Stimulated activated CD8-positive, alpha-beta memory T cell treated with anti-CD3 and anti-CD28 coated beads, Interleukin-15, amount 100 ng/mL, for 24 hours (primary cell): Measurements from ENCODE around the gene ASAP2.

ENCODE experiments used
- DNase-seq: peaks from one replicate; pipeline ENCODE4 v3.0.0-alpha.2; 2020; ENCODE audit warnings: low read depth

Gene ASAP2

DNA sequence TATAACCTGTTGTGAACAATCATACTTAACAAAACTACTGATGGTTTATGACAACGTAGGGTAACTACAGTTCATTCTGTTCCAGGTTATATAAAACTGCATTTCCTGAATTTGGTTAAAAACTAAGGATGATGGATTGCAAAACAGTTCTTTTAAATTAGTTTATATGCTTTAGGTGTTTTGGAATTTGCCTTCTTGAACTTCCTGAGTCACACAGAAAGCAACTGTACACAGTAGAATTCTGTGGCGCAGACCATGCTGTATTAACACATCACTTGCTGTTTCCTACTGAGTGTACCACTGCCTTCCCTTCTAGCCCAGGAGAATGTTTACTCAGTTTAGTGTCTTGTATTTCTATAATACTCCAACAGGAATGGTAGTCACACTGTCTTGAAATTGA, 197.3 kb downstream of the ASAP2 start:
- no peak for DNase-seq

DNA sequence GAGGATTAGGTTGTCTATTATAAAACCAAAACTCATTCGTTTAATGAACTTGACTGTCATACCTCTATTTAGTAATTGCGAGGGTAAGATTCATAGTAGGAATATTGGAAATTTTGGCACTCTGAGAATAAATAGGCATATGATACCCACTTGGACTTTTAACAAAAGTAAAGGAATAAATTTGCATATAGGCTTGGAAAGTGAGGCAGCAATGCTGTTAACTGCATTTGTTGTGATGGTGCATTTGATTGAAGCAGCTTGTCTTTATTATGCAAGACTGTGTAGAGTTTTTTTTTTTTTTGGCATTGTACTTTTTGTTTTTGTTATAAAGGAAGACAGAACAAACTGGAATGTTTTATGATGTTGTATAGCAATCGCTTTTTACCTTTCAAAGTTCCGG, 197.8 kb downstream of the ASAP2 start:
- no peak for DNase-seq

DNA sequence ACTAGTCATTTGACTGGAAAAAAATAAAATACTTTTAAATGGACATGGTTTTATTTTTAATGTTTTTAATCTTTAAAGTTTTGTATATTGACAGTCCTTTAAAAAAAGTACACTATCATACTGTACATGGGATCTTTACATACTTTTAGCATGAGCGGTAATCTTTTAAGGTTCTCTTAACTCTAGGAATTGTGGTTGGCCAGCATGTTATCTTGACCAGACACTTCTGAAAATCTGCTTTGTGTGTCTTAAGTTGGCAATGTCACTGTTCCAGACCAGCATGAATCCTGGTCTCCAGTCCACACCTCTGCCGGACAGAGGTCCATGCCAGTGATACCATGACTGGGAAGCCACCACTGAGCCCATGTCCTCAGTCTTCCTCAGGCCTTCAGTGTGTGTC, 199.0 kb downstream of the ASAP2 start:
- no peak for DNase-seq

DNA sequence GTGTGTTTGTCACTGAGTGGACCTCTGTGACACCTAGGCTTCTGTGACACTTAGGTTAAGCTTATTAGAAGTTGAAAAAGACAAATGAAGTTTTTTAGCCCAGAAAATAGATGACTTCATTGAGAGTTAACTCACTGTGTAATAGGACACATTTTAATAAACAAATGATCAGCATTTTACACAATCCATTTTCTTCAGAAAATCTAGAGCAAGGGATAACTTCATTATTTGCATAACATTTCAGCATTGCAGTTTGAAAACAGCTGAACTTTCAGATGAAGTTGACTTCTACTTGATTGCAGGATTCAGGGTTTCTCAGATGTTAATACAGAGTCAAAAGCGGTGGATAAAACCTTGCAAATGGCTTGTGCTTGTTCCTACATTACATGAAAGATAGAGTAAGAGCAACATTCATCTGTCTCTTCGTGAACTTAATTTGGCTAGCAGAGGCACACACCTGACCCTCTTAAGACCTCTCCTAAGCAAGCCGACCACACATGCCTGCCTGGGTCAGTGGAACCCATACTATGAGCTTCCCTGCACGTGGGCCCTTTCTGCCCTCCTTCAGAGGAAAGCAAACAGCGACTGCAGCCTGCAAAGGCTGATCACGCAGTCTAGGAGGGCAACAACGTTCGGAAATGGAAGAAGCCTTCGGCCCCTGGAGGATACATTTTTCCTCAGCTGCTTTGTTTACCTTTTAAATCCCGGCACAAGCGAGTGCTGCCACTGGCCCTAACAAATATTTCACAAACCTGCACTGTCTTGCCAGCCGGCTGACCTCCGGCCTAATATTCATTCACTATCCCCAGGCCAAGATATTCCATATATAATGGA, 200.1 kb downstream of the ASAP2 start:
- DNase-seq: no peak

DNA sequence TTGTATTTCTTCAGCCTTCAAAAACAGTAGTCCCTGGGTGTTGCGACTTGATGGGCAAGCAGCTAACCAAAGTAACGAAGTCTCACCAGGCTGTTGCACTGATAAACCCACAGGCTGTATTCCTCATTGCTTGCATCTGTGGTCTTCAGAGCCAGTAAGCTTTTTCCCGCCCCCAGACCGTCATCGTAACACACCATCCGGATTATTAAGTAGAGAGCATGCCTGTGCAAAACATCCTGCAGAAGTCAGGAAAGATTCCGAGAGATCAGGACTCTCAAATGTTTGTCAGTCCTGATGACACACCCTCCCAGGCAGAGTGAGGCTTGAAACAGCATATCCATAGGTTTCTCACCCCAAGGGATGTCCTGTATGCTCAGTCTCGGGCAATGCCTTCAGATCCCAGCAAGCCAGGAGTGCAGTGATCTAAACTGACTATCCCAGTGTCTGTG, 200.8 kb downstream of the ASAP2 start:
- DNase-seq: no peak

DNA sequence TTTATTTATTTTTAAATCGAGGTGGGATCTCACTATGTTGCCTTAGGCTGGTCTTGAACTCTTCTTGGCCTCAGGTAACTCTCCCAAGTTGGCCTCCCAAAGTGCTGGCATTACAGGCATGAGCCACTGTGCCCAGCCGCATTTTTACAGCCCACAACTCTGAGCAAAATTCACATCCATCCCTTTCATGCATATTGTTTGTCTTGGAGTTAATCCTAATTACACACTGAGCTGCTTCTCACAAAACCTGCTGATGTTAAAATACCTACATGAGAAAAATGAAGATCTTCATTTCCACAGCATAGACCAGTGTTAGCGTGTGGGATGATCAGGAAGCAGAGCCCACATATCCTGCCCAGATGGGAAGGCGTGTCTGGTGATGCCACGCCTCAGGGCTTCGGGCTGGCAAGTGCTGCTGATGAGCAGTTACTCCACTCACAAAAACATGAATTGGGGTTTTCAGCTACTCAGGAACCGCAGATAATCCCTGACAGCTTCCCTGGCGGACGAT, 202.1 kb downstream of the ASAP2 start:
- no peak for DNase-seq

DNA sequence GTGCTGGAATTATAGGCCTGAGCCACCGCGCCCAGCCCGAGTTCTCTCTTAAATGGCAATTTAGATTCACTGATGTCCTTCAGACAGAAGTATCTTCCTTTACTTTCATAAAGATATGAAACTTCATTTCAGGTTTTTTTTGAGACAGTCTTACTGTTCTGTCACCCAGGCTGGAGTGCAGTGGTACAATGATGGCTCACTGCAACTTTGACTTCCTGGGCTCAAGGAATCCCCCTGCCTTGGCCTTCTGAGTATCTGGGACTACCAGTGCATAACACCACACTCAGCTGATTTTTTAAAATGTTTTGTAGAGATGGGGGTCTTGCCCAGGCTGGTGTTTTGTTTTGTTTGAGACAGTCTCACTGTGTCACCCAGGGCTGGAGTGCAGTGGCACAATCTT, 203.5 kb downstream of the ASAP2 start:
- DNase-seq: no peak

DNA sequence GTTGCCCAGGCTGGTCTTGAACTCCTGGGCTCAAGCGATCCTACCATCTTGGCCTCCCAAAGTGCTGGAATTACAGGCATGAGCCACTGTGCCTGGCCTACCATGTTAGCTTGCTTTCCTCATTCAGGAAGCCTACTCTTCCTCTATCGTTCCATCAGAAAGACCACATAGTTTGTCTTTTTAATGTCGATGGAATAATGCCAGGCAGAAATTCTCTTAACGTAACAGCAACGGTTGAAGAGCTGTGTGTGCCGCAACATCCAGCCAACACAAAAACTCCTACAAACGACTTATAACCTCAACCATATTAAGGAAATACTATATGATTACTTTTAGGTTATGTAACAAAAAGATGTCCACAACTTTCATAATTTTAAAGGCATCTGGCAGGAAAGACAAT, 206.2 kb downstream of the ASAP2 start:
- DNase-seq: no peak

DNA sequence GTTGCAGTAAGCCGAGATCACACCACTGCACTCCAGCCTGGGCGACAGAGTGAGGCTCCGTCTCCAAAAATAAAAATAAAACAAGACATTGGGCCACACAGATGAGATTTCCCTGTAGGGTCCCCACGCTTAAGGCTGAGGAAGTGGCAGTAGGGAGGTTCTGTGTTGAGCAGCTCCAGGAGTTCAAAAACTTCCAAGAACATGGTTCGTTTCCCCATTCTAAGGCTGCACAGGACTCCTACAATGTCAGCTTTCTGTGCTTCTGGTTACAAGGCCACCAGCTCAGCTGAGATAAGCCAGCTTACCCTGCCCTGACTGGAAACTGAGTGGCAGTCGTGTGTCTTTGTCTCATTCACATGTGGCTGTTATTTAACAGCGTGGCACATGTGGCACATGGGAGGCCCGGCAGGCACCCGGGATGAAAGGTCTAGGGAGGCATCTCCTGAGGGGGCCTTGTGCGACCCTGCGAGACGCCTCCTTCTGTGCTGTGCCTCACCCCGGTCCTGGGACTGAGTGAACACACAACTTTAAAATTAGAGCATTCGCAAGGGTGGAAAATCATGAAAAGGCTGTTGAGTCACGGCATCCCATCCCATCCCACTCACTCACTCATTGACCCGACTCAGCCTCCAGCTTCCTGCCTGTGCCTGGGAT, 209.0 kb downstream of the ASAP2 start:
- no peak for DNase-seq

DNA sequence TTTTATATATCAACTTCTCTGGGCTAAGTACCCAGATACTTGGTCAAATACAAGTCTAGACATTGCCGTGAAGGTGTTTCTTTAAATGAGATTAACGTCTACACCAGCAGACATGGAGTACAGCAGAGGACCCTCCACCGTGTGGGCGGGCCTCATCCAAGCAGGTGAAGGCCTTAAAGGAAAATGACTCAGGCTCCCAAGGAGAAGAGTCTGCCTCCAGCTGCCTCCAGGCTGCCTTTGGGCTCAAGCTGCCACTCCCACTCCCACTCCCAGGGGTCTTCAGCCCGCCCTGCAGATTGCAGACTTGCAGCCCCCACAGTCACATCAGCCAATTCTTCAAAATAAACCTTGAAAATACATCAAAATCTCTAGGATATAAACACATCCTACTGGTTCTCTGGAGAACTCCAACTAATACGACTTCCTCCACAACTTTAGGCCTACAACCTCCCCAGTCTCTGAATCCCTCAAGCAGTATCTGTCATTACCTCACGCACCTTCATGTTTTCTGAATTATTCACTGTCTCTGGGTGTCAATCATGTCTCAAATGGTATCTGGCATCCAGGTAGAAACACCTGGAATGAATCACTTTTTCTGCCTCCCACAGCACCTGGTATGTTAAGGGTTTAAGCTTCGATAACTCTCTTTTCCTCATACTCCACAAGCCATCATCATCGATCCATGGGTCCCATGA, 209.8 kb downstream of the ASAP2 start:
- no peak for DNase-seq

DNA sequence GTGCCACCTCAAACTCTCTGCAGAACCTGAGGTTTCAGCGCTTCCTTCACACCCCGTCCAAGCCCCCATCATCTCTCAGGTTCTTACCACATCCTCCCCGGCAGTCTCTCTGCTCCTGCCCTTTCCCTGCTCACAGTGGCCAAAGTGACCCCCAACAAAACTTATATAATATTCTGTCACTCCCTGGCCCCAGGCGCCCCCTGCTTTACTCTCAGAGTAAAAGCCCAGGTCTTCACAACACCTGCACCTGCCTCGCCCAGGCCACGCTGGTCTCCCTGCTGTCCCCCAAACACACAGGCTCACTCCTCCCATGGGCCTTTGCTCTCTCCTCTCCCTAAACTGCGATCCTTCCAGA, 210.3 kb downstream of the ASAP2 start:
- DNase-seq: no peak

DNA sequence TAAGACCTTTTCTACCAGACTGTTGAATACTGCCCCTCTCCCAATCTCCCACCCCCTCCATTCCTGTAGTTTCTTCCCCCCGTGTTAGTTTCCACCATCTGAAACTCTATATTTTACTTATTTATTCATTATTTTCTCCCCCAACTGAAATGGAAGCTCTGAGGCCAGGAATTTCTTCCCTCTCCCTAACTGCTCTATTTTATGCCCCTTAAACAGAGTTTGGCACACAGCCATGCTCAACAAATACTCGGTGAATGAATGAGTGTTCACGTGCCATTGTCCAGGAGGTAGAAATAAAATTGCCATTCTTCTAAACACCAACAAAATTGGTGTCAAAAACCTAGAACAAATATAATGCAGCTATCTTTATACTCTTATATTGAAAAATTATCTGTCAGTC, 211.1 kb downstream of the ASAP2 start:
- DNase-seq: no peak

DNA sequence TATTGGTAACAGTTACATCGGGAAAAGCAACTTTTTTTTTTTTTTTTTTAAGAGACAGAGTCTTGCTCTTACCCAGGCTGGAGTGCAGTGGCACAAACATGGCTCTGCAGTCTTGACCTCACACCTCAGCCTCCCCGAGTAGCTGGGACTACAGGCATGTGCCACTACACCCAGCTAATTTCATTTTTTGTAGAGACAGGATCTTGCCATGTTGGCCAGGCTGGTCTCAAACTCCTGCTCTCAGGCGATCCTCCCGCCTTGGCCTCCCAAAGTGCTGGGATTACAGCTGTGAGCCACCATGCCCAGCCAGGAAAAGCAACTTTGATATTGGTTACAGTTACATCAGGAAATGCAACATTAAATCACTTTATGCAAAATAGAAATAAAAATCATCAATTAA, 212.1 kb downstream of the ASAP2 start:
- DNase-seq: no peak

DNA sequence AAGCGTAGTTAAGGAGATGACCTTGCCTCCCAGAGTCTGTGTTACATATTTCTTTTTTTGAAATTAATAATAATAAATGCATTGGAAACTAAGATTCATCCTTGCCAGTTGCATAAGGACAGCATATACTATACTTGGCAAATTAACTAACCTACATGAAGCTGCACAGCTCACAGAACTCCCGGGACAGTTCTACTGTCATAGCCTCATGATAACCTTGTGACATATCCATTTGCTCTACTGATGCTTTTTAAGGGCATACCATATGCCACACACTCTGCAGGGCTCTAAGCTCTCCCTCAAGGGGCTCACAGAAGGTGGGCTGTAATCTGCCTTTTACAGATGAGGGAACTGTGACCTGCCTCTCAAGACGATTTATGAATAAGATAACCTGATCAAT, 212.9 kb downstream of the ASAP2 start:
- DNase-seq: no peak

DNA sequence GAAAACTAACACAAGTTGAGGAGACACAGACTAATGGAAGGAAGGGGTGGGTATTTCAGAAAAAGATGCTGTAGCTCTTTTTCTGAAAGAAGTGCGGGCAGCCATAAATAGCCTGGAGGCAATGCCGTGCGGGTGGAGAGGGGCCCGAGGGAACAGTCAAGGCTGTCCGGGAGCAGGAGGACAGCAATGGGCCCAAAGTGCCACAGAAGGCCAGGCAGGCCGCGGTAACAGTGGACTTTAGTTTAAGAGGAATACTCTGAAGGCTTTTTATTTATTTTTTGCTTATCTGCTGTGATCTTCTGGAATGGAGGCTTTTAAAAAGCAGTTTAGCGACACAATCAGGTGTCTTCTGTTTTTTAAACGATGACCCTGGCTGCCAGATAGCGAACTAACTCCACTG, 213.9 kb downstream of the ASAP2 start:
- no peak for DNase-seq

DNA sequence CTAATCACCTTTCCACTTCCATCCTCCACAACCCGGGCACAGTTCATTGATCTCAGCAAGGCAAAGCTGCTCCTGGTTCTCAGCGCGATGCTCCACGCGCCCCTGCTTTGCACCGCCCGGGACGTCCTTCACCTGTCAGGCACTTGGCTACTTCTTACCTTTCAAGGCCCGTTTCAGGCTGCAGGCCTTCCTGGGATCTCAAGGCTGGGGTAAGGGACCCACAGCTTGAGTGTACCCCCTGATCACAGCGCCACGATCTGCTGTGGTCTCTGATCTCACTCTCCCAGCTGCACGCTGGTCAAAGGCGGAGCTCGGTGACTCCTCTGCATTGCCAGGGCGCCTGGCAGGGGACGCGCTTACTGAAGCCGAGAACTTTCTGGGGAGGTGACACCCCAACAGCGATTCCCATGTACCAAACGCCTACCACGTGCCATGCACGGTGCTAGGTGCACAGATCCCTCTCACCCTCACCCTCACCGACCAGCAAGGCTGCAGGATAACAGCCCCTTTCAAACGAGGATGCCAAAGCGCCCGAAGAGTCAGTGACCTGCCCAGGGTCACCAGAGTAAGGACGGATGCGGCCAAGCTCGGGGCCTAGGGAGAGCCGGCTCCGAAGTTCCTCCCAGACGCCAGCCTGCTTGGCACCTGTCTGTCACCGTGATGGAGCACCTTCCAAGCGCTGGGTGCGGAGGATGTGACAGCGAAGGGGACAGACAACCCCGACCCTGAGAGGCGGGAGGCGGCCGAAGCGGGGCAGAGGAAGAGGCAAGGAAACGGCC, 215.9 kb downstream of the ASAP2 start:
- peak; percentile 19 for DNase-seq

DNA sequence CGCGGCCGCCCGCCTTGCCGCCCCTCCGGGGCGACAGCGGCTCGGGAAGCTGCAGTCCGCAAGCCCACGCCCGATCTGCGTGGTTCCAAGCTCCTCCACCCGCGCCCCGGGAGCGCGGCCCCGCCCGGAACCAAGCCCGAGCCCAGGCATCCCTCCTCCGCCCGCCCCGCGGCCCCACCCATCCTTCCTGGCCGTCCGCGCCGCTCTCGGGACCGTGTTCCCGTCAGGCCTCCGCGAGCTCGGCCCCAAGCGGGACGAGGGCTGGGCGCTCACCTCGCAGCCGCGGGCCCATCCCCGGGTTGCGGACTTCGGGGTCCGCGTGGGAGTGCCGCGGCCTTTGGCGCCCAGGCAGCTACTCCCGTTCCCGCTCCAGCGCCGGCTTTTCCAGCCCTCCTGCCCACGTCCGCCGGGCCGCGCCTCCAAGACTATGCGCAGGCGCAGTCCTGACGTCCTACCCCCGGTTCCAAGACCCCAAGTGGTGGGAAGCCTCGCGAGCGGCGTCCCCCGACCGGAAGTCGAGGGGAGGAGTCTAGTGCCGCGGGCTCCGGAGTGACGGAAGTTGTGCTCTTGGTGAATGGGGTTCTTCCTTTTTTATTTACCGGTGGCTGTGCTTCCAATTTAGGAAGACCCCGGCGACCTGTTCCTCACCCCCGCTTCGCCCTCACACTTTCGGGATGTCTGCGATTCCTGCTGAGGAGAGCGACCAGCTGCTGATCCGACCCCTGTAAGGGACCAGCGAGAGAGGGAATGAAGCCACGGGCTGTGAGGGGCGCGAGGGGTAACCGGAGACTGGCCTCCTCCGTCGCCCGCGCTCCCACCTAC, 216.7 kb downstream of the ASAP2 start, which contains the start of the genes CPSF3 and ITGB1BP1:
CPSF3 (plus strand) TSS at position 555 of the 822 bp plus-strand sequence; CDS start at position 675, 120 bp downstream.
ITGB1BP1 (minus strand) TSS at position 429 of the 822 bp plus-strand sequence. CDS start 4,831 bp downstream, outside the sequence.
- peak; percentile 94 for DNase-seq

DNA sequence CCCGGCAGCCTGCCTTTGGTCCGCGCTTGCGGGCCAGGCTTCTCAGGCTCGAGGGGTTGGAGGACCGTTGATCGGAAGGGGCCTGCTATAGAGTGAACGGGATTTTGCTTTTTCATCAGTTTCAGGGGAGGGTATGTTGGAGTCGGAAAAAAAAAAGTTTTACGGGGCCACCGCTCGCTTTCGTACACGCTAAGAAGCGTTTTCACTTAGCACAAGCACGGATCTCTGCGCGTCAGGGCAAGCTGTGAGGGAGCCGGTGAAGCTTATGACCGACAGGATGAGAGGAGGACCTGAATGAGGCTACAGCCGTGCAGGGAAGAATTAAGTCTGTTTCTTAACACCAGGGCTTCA, 217.3 kb downstream of the ASAP2 start:
- no peak for DNase-seq

DNA sequence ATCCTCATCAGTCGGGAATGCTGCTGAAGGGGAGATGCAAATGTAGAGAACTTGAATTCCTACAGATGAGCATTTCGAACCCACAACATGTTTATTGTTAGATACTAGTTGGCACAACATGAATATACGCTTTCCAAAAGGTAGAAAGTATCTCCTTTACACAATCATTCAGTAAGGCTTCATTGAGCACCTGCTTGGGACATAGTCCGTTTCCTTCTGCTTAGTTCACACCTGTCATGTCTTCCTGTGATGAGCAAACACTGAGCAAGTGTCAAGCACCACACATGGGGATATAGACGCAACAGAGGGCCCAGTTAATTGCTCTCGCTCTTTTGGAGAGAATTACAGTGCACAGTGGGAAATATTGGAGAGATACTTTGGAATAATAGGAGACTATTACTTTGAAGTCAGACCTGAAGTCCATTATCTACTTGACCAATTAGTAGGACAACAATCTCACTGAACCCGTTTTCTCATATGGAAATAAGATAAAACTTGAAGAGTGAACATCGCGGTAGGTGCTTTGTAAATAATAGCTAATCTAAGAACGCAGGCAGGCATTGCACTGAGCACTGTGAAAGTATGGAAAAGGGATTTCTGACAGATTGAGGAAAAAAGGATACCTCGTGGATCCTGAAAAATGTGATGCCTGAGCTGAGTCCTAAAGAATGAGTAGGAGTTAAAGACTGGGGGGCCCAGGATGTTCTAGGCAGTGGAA, 218.0 kb downstream of the ASAP2 start:
- DNase-seq: no peak

DNA sequence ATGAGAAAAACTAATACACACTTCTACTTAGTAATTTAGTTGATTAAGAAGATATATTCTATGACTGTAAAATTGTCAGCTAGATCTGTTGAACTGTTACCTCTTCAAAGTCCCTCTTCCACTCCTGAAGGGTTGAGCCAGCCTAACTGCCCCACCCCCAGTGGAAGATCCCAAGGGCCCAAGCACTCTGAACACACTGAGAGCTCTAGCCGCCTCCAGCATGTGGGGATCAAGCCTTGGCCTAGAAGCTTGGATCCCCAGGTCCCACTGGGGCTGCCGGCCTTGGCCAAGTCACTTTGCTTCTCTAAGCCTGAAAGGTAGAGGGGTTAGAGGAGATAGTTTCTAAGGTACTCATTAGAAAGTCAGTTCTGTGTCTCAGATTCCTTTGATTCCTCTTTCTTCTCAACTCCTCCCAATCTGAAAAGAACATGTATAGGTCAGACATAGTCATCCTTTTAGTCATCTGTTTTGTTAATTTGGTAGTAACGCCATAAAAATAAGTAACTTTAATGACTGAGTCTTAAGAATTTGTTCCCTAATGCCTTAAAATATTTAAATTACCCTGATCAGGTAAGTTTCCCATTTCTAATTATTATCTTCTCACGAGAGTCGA, 222.5 kb downstream of the ASAP2 start:
- no peak for DNase-seq
